PC-3 (cell line): ENCODE results near the gene CNNM3.

Experiments used
- EZH2 ChIP-seq: fragments of 300-600 bp; sonication (generic); IDR thresholded peaks from one replicate; pipeline ENCODE4 v1.6.1; 2017; ENCODE audit warnings: antibody characterized with exemption, mild to moderate bottlenecking, low read length; ENCODE audit not compliant: unreplicated experiment
- TF ChIP-seq, protein P1 (sequence below): fragments of 300-600 bp; sonication (generic); conservative IDR thresholded peaks from 2 replicates; pipeline ENCODE4 v1.5.1; 2017; ENCODE audit warnings: antibody characterized with exemption, low read depth, mild to moderate bottlenecking, low read length

DNA sequence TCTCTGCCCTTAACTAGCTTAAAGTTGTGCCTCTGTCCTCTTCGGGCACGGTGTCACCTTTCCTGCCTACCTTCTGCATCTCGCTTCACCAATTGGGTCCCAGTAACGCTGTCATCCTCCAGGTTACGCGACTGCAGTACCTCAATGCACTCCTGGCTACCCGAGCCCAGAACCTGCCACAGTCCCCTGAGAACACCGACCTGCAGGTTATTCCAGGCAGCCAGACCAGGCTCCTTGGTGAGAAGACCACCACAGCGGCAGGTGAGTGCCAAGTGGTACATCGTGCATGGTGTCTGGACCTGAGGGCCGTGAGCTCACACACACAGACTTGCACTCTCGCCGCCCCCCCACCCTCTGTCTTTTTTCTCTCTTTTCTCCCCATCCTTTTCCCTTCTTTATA lies 12.8 kb downstream of the CNNM3 start:
- TF ChIP-seq, protein P1, sequence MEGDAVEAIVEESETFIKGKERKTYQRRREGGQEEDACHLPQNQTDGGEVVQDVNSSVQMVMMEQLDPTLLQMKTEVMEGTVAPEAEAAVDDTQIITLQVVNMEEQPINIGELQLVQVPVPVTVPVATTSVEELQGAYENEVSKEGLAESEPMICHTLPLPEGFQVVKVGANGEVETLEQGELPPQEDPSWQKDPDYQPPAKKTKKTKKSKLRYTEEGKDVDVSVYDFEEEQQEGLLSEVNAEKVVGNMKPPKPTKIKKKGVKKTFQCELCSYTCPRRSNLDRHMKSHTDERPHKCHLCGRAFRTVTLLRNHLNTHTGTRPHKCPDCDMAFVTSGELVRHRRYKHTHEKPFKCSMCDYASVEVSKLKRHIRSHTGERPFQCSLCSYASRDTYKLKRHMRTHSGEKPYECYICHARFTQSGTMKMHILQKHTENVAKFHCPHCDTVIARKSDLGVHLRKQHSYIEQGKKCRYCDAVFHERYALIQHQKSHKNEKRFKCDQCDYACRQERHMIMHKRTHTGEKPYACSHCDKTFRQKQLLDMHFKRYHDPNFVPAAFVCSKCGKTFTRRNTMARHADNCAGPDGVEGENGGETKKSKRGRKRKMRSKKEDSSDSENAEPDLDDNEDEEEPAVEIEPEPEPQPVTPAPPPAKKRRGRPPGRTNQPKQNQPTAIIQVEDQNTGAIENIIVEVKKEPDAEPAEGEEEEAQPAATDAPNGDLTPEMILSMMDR: no peak
- no peak for TF ChIP-seq EZH2
